Measurements from ENCODE around the gene IGSF5.
A peak's percentile ranks its signal among the peaks of the same experiment; 100 is the strongest.
"Not testable (repeated sequence)": the region's sequence is repeated elsewhere in the genome, so short reads cannot be mapped to it uniquely, and the experiment has no call there.

Gene IGSF5

DNA sequence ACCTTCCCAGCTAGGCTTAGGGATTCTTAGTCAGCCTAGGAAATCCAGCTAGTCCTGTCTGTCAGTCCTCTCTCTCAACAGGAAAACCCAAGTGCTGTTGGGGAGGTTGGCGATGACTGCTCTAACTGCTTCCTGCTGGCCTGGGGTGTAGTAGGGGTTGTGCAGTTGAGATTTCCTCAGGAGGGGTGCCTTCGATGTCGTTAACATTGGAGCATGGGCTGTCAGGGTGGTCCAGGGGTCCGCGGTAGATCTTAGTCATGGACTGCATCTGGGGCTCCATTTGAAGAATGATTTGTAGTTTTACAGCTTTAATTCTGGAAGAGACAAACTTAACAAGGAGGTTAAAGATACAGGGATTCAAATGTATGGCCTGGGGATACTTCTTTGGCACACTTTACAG lies 5.5 kb upstream of the IGSF5 start:
- DNase-seq = not testable (repeated sequence)

DNA sequence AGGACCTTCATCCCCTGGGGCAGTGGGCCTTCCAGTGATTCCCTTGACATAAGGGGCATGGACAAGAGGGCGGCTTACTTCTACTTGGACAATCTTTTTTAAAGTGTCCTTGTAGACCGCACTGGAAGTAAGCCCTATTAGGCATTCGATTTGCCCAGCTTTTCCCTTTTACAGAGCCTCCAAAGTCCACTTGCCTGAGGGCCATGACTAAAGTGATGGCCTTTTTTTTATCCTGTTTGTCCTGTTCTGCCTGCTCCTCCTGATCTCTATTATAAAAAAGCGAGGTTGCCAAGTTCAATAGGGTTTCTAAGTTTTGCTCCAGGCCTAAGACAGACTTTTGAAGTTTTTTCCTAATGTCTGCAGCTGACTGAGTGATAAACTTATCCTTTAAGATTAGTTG lies 2.4 kb upstream of the IGSF5 start:
- DNase-seq = not testable (repeated sequence)

DNA sequence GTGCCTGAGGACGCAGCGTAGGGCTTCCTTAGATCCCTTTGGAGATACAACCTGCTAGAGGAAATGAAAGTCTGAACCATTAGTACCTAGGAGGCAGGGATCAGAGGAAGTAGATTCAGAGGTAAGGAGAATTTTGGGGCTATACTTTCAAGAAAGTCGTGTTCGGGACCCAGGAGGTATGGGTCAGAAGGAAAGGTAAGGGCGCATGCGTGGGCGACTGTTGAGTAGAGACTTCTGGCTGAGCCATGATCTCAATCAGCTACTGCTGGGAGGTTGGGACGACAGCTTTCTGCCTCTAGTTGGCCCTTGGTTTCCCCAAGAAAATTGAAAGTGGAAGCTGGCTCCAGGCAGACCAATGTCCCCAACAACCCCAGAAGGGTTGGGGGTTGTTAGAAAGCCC lies 349 bp downstream of the IGSF5 start:
- DNase-seq = not testable (repeated sequence)

DNA sequence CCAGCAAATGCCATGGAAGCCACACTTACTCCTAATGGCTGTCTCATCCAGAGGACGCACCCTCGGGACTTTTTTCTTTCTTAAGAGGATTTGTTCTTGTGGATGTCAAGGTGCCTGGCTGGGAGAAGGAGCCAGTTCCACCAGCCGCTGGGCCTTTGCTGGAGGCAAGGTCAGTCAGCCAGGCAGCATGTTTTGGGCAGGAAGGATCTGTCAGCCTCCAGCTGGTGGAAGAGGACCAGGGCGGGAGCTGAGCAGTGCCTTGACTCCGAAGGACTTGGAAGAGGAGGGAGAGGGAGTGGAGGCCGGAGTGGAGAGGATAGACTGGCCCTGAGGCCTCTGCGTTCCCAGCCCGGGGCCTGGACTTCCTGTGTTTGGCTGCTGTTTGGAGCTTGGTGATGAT lies 5.7 kb downstream of the IGSF5 start:
- DNase-seq = no peak

DNA sequence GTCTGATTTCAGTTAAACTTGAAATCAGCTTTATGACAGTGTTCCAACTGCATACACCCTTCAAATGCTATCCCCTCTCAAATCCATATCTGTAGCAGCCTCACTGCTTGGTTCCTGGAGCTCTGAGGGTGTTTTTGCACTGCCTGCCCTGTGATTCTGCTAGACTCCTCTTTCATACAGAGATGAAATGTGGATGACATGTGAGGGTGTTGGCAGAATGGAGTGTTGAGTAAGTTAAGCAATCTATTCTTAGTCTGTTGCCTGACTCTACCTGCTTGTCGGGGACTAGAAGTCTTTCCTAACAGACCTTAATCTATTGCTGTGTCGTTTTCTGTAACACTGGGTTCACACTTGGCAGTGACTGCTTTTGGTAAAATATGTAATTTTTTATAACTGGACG lies 9.8 kb downstream of the IGSF5 start:
- no peak for DNase-seq

DNA sequence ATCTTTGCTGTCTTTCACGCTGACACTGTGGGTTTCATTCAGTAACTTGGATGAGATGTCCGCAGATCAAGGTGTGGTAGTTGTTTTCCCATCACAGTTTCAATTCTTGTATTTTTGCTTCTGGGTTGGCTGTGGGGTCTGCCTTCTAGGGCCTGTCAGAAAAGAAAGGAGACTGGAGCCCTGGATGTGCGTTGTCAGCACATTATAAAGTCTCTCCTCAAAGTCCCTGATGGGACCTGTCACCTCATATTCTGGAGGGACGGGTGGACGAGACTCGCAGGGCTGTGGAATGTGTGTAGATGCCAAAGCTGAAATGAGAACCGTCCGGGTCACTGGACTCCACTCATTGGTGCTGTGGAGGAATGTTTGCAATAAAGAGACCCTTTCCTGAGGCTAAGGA lies 11.3 kb downstream of the IGSF5 start:
- no peak for DNase-seq

DNA sequence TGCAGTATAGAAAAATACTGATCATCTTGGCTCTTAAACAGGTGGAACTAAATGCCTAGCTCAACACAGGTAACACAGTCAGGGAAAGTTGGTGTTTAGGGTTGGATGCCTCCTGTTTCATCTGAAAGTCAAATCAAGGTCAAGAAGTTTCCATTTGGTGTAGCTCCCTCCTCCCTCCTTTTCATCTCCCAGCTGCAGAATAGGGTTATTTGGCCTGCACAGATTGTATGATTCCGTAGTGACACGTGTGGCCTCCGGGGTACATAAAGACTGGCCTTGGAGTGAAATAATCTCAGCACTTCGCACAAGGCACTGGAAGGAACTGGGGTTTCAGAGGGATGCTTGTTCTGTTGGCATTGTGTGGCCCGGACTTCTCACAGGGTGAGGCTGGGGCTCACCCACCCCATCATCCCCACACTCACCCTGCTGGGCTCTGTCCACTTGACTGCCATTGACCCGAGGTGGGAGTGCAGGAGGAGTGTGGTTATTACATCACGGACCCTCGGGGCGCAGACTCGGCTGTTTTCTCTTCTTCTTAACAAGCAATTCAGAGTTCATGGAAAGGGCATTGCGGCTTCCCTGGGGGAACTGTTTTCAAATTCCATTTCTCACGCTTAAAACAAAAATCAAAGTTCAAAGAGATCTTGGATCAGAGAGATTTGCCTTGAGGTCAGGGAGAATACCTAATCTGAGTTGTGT lies 18.4 kb downstream of the IGSF5 start:
- no peak for DNase-seq

DNA sequence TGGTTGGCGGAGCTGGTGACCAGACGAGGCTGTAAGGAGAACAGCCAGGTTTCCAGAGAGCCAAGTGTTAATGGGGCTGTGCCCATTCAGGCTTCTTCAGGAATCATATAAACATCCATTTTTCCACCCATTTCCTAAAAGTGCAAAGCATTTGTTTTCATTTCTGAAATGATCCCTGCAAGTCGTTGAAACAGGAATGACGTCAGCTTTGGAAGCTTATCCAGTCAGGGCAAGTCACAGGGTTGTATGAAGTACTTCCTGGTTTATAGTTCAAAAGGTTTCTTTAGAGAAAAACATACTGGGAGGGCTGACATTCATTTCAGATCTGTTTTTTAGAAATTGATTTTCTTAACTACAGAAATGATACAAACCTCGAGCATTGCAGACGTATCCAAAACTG lies 29.2 kb downstream of the IGSF5 start:
- no peak for DNase-seq

DNA sequence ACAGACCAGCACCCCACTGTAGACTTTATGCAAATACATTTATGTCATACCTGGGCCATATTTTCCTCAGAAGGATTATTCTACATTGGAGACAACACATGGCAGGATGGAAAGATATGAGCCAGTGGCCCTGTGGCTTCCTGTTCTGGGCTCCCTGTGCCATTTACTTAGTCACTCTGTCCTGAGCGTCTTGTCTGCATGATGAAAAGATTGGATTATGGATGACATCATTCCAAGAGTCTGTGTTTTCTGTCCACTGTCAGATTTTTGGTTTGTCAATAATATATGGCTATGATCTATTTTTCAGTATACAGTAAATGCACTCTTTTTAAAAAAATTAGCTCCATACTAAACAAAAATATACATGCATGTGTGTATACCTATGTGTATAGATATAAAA lies 30.8 kb downstream of the IGSF5 start:
- no peak for DNase-seq

DNA sequence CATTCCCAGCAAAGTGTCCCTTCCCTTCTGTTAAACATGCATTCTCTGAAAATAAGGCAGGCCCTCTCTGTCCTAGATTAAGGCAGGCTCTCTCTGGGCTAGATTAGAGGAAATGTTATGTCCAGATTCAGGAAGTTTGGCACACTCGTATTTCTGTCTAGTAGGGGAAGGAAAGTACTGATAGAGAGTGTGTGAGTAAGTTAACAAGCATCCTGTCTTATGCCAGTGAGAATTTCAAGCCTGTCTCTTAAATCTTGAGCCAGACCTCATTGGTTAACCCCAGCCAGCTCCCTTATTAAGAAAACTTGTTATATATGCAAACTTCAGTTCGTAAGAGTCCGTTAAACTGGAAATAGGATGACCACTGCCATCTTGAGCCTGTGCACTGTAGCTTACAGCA lies 31.6 kb downstream of the IGSF5 start:
- DNase-seq = no peak

DNA sequence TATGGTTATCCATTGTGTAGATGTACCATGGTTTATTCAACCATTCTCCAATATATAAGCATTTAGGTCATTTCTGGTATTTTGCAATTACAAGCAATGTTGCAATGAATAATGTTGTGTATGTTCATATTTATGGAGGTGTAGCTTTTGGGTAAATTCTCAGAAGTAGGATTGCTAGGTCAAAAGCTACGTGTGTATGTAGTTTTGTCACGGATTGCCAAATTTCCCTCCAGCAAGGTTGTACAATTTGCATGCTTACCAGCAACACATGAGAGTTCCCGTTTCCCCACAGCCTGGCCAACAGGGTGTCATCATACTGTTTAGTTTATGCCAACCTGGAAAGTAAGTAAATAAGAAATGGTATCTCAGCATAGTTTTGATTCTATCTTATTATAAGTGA lies 36.3 kb downstream of the IGSF5 start:
- DNase-seq = no peak

DNA sequence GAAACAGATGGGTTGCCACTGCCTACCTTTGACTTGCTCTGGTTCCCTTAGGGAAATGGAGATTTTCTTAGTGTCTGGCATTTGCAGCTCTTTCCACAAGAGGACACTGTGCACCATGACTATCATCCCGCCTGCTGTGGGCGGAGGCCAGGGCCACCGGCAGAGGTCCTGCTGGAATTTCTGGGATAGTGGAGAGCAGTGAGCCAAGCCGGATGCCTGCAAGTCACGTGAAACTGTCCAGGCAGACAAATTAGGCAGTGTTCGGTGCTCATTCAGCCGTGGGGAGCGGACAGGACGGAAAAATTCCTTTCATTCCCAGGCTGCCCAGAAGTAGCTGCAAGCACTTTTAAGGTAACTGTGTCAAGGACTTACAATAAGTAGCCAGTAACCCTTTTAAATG lies 43.4 kb downstream of the IGSF5 start:
- DNase-seq = peak; percentile 57

DNA sequence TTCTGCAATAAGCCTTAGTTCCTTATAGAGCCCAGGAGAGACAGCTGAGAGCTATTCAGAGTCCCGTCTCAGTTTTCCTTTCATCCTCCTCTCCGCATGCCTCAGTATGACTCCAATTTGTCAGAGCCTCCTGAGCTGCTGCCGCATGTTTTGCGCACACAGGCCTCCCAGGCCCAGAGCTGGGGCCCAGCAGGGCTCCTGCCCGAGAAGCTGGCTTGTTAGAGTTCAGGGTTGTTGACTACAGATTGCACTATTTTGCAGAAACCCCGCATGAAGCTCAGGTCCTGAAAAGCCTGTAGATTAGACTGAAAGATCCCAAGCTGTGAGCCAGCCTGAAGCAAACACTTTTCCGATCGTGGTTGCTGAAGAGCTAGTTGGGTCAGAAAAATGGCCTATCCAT lies 51.5 kb downstream of the IGSF5 start:
- DNase-seq = no peak

DNA sequence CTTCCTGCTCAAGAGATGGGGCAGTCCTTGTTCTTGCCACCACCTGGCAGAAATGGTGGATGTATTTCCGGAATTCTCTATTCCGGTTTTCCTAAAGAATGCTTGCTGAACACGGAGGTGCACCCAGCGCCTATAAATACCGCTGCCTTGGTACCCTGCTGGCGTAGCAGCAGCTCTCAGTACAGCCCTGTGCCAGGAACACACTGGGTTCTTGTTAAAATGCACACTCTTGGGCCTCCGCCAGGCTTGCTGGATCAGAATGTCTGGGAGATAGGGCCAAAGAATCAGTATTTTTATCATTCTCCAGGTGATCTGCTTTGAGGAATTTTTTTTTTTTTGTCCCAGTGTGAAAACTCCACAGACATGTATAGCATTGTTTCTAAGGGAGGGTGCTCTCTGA lies 54.2 kb downstream of the IGSF5 start:
- DNase-seq = no peak

DNA sequence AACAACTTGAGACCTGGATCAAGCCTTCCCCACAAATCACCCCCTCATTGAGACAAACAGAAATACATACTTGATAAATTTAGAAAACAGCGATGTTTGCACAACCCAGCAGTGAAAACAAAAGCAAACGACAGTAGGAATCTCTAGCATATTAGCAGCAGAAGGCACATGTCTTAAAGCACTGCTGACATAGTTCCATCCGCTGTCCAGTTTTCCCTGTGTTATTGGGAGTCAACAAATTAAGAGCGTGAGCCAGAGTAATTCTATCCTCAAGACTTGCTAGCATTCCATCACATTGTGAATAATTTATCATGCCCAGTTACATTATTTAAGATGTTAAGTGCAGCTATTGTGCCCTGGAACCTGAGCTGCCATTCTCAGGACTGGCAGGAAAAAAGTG lies 55.3 kb downstream of the IGSF5 start:
- DNase-seq = no peak

DNA sequence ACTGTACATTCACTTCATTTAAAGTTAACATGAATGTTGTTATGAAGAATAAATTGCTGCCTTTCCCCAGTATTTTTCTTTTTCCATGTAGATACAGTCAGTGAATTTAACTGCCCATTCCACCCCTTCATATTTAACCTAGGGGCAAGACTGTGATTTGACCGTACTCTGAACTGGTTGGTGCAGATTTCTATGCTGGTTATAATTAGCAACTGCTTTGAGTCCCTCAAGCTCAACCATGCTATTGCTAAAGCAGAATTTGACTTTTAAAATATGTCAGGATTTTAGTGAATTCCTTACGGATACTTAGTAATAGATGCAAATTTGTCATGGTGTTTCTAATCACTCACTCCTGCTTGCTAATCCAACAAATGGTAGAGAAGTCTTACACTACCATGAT lies 57.2 kb downstream of the IGSF5 start:
- DNase-seq = no peak

DNA sequence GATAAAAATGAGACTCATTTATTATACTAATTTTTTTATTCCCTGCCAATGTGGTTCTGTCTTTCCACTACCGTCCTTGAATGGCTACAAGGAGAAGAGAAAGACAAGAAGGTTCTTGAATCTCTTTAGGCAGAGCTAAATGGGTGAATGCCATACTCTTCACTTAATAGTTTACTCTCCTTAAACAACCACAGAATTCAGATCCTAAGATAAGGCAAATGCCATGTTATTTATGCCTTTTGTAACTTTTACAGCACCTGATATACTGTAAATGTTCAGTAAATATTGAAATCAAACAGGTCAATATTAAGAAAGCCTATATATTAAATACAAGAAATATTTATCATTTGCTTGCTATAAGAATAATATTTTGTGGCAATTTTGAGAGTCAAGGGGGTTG lies 58.4 kb downstream of the IGSF5 start:
- no peak for DNase-seq

DNA sequence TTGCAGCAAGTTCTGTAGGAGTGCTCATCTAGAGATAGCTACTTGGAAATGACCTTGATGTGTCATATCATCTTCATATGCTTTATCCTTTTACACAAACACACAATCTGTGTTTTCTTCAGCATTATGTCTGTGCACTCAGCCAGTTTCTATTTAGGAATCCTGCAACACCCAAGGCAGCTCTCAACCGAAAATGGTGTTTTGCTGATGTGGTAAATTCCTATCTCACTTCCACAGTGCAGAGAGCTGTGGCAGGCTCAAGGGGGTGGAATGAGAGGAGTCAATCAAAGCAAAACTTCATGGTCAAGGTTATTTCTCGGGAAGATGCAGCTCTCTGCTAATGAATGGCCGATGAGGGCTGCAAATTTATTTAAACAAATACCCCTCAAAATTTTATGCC lies 59.3 kb downstream of the IGSF5 start:
- DNase-seq = no peak

DNA sequence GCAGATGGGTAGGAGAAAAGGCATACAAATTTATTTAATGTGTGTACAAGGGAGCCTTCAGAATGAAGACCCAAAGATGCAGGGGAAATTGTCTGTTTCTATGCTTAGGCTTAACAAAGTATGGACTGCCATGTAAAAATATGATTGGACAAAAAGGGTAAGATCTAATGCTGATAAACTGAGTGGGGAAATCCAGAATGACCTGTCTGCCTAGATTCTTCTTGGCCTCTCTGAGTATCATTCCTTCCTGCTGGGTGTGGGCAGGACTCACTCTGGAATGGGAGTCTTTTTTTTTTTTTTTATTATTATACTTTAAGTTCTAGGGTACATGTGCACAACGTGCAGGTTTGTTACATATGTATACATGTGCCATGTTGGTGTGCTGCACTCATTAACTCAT lies 61.0 kb downstream of the IGSF5 start:
- no peak for DNase-seq

DNA sequence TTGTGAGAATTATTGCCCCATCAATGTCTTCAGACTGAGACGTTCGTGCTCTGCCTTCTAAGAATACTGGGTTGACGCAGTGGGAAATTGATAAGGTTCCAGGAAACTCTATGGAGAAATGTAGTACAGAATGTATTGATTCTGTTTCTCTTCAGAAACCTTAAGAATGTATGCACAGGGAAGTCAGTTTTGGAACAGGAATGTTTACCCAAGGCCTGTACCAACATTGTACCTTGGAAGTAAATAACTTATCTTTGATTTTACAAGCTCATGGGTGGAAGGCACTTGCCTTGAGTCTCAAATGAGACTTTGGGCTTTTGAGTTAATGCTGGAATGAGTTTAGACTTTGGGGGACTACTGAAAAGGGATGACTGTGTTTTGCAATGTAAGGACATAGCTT lies 62.8 kb downstream of the IGSF5 start:
- no peak for DNase-seq

DNA sequence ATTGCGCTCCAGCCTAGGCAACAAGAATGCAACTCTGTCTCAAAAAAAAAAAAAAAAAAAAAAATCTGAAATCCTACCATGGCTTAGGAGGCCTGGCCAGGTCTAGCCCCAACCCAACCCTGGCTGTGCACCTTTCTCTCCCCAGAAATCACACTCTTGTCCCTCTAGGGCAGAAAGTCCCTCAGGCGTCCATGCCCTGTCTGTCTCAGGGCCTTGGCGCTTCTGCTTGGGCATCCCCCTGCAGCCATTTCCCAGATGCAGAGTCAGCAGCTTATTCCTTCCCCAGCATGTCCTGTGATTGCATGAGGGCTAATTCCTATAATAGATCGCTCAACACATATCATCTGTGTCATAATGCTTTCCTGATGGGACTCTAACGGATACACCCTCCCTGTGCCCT lies 65.0 kb downstream of the IGSF5 start:
- DNase-seq = no peak

DNA sequence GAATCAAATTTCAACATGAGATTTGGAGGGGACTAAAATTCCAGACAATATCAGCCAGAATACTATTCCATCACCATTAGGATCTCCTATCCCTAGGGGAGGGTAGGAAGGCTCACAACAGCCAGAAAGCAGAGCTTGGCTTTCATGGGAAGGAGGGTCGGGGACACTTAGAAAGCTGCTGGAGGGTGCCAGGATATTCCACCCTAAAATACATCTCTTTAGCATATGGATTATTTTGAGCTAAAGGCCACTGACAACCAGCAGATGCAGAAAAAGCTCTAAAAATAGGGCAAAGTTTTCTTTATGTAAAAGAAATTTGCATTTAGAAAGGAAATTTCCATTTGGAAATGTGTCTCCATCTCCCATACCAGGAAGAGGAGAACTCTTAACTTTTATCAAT lies 68.0 kb downstream of the IGSF5 start:
- DNase-seq = no peak

DNA sequence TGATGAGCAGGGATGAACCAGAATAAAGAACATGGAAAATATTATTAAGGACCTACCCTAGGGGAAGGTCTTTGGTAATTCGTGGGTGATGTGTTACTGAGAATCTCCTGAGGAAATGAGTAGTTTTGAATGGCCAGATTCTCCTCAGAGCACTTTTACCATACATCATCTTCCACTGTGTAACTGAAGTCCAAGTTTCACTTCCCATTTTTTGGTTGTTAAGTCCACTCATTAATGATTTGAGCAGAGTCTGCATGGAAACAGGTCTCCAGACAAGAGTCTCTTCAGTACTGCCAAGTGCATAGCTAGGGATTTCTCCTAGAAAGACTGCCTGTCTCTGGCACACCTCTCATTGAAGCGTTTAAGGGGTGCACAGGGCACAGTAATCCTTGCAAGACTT lies 73.6 kb downstream of the IGSF5 start:
- DNase-seq = no peak

DNA sequence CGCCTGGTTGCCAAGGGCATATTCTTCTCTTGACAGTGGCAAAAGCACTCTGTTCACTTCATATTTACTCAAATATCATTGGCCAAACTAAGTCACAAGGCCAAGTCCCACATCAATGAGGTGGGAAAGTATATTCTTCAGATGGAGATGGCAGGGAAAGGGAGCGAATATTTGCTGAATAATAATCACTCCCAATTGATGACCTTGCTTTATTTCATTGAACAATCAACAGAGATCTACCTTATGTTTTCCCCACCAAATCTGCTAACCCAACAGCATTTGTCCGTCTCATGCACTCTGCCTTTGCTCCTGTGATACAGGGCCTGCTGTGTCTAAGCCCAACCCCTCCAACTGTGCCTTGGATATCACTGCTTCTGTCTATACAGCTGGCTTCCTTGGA lies 77.1 kb downstream of the IGSF5 start:
- no peak for DNase-seq

DNA sequence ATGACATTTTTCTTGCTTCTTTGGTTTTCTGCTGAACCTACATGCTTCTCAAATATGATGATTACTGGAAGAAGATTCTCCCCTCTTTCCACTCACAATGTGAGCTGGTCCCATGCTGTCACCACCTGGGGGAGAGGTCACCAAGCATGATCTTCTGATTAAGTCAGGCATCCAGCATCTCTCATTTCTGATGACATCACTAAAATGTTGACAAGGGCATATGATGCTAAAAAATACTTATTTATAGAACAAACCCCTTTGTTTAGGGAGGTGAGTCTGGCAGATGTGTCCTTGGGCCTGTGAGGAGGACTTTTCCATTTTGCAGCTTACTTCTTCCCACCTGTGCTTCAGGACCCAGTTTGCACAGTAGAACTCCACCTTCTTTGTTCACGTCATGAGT lies 80.3 kb downstream of the IGSF5 start:
- no peak for DNase-seq

DNA sequence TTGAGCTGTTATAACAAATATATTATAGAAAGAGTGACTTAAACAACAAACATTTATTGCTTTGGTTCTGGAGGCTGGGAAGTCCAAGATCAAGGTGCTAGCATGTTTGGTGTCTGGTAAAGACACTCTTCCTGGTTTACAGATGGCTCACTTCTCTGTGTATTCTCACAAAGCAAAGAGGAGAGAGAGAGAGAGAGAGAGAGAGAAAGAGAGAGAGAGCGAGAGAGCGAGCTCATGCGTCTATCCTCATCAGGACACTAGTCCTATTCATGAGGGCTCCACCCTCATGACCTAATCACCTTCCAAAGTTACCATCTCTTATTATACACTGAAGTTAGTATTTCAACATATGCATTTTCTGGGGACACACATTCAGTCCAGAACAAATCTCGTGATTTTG lies 89.6 kb downstream of the IGSF5 start:
- DNase-seq = no peak

Data from NCI-H510A (cell line).